H1 (cell line): ENCODE results near the gene ZSCAN10.

ENCODE experiments used
- CTCF ChIP-seq, 3 experiments: IDR thresholded peaks; 1 replicate in 2 of 3; 2 replicates in 1 of 3; pipeline versions ENCODE4 v1.5.1 to v1.6.1; 2011; ENCODE audit warnings: low read length in 3 of 3, mild to moderate bottlenecking in 3 of 3, inconsistent platforms in 2 of 3, low read depth in 1 of 3, moderate library complexity in 1 of 3; ENCODE audit not compliant: insufficient read depth in 1 of 3; ENCODE audit errors: control extremely low read depth in 1 of 3
- EGR1 ChIP-seq: IDR thresholded peaks from 2 replicates; pipeline ENCODE4 v1.6.1; 2011; ENCODE audit warnings: low read depth, low read length, borderline replicate concordance
- EZH2 ChIP-seq: fragments of 200-600 bp; sonication (generic); IDR thresholded peaks from 2 replicates; pipeline ENCODE4 v1.7.1; 2012; ENCODE audit warnings: low read depth, mild to moderate bottlenecking, moderate library complexity, low read length, inconsistent platforms; ENCODE audit not compliant: severe bottlenecking
- POLR2A ChIP-seq, 2 experiments: IDR thresholded peaks; 1 replicate in 1 of 2; 2 replicates in 1 of 2; pipeline ENCODE4 v1.6.1; 2011; ENCODE audit warnings: low read depth in 2 of 2, low read length in 2 of 2, mild to moderate bottlenecking in 2 of 2; ENCODE audit errors: control extremely low read depth in 1 of 2
- TAF1 ChIP-seq: IDR thresholded peaks from 2 replicates; pipeline ENCODE4 v1.6.1; 2011; ENCODE audit warnings: mild to moderate bottlenecking, low read depth, low read length
- TF ChIP-seq, protein P1 (sequence below): IDR thresholded peaks from 2 replicates; pipeline ENCODE4 v1.6.1; 2011; ENCODE audit warnings: low read length, improper control_type of control experiment

- TF ChIP-seq CTCF (IDR thresholded peaks at IDR 0.05; ENCODE audit: control extremely low read depth in 1 of 3, insufficient read depth in 1 of 3, low read depth in 1 of 3, low read length in 3 of 3) (peak; percentile 65 to 85 (median 69)), TAF1 (no peak), EZH2 (no peak), EGR1 (no peak), POLR2A (IDR thresholded peaks at IDR 0.05; ENCODE audit: control extremely low read depth in 1 of 2, low read depth in 2 of 2, low read length in 2 of 2) (no peak)
- TF ChIP-seq, protein P1, sequence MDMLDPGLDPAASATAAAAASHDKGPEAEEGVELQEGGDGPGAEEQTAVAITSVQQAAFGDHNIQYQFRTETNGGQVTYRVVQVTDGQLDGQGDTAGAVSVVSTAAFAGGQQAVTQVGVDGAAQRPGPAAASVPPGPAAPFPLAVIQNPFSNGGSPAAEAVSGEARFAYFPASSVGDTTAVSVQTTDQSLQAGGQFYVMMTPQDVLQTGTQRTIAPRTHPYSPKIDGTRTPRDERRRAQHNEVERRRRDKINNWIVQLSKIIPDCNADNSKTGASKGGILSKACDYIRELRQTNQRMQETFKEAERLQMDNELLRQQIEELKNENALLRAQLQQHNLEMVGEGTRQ, result no peak
Observed at GRCh38 chr16:3101018-3101840, 2.1 kb upstream of the ZSCAN10 start.
